ENCODE measurements around the gene RYR1.

The RYR1 gene

GRCh38 chr19:38538386-38538785 lies 104.9 kb downstream of the RYR1 start:
- H3K9me3 ChIP-seq (ENCODE audit: insufficient read depth, low read depth, low read length), result peaks cover 3% of the 10 kb centered on the region; the same call in 1 of the 2 replicates
- peak overlapping the region; percentile 36 for H3K4me2 ChIP-seq (ENCODE audit: low read depth, low read length, poor library complexity, severe bottlenecking)

GRCh38 chr19:38538793-38539528 lies 105.5 kb downstream of the RYR1 start:
- Histone ChIP-seq H4K20me1 (ENCODE audit: insufficient read depth, low read length, poor library complexity, severe bottlenecking) (no peaks in the 10 kb centered on the region), H3F3A (ENCODE audit: low read depth) (no peaks in the 10 kb centered on the region), H3K9ac (ENCODE audit: low read depth, low read length, poor library complexity, severe bottlenecking) (no peak overlapping the region), H3K36me3 (ENCODE audit: insufficient read depth, low read length) (no peaks in the 10 kb centered on the region), H3K9me3 (ENCODE audit: insufficient read depth, low read depth, low read length) (peaks cover 3% of the 10 kb centered on the region; the same call in 1 of the 2 replicates), H3K27me3 (ENCODE audit: insufficient read depth, low read length, poor library complexity, severe bottlenecking) (no peaks in the 10 kb centered on the region), H3K4me2 (ENCODE audit: low read depth, low read length, poor library complexity, severe bottlenecking) (peak overlapping the region; percentile 36), H3K4me1 (ENCODE audit: insufficient read depth, low read length, poor library complexity, severe bottlenecking) (peaks cover 9% of the 10 kb centered on the region), H3K4me3 (ENCODE audit: low read length, poor library complexity, severe bottlenecking) (no peak overlapping the region), H3K9me2 (replicated peaks; ENCODE audit: low read depth, low read length) (no peaks in the 10 kb centered on the region), H3K79me2 (ENCODE audit: insufficient read depth, low read length) (no peaks in the 10 kb centered on the region), H2AFZ (ENCODE audit: low read length) (no peak overlapping the region)
- TF ChIP-seq EZH2phosphoT487 (IDR thresholded peaks at IDR 0.05; ENCODE audit: borderline replicate concordance), result no peak
- TF ChIP-seq CTCF (conservative IDR thresholded peaks at IDR 0.05; ENCODE audit: low read length), result no peak

More at GRCh38 chr19:38538386-38538785, 104.9 kb downstream of the RYR1 start:
- Histone ChIP-seq H3K9ac (ENCODE audit: low read depth, low read length, poor library complexity, severe bottlenecking) (no peak overlapping the region), H3K4me3 (ENCODE audit: low read length, poor library complexity, severe bottlenecking) (no peak overlapping the region), H3K9me2 (replicated peaks; ENCODE audit: low read depth, low read length) (no peaks in the 10 kb centered on the region), H3K36me3 (ENCODE audit: insufficient read depth, low read length) (no peaks in the 10 kb centered on the region), H3K79me2 (ENCODE audit: insufficient read depth, low read length) (no peaks in the 10 kb centered on the region), H3F3A (ENCODE audit: low read depth) (no peaks in the 10 kb centered on the region), H4K20me1 (ENCODE audit: insufficient read depth, low read length, poor library complexity, severe bottlenecking) (no peaks in the 10 kb centered on the region), H2AFZ (ENCODE audit: low read length) (no peak overlapping the region), H3K27me3 (ENCODE audit: insufficient read depth, low read length, poor library complexity, severe bottlenecking) (no peaks in the 10 kb centered on the region), H3K4me1 (ENCODE audit: insufficient read depth, low read length, poor library complexity, severe bottlenecking) (peaks cover 9% of the 10 kb centered on the region)
- no peak for TF ChIP-seq EZH2phosphoT487 (IDR thresholded peaks at IDR 0.05; ENCODE audit: borderline replicate concordance)

- Histone ChIP-seq H3K4me3 (ENCODE audit: low read length, poor library complexity, severe bottlenecking) (no peak overlapping the region), H3K9me2 (replicated peaks; ENCODE audit: low read depth, low read length) (no peaks in the 10 kb centered on the region), H4K20me1 (ENCODE audit: insufficient read depth, low read length, poor library complexity, severe bottlenecking) (no peaks in the 10 kb centered on the region), H3K4me1 (ENCODE audit: insufficient read depth, low read length, poor library complexity, severe bottlenecking) (peaks cover 13% of the 10 kb centered on the region), H2AFZ (ENCODE audit: low read length) (no peak overlapping the region), H3K9me3 (ENCODE audit: insufficient read depth, low read depth, low read length) (peaks cover 3% of the 10 kb centered on the region; the same call in 1 of the 2 replicates), H3K9ac (ENCODE audit: low read depth, low read length, poor library complexity, severe bottlenecking) (no peak overlapping the region), H3K27me3 (ENCODE audit: insufficient read depth, low read length, poor library complexity, severe bottlenecking) (no peaks in the 10 kb centered on the region), H3K79me2 (ENCODE audit: insufficient read depth, low read length) (no peaks in the 10 kb centered on the region), H3K4me2 (ENCODE audit: low read depth, low read length, poor library complexity, severe bottlenecking) (no peak overlapping the region), H3F3A (ENCODE audit: low read depth) (no peaks in the 10 kb centered on the region), H3K36me3 (ENCODE audit: insufficient read depth, low read length) (no peaks in the 10 kb centered on the region)
- TF ChIP-seq EZH2phosphoT487 (IDR thresholded peaks at IDR 0.05; ENCODE audit: borderline replicate concordance) (no peak), CTCF (conservative IDR thresholded peaks at IDR 0.05; ENCODE audit: low read length) (no peak)
These were observed 106.3 kb downstream of the RYR1 start for GRCh38 chr19:38539751-38540150.

GRCh38 chr19:38542040-38542439 lies 108.5 kb downstream of the RYR1 start:
- Histone ChIP-seq H3K9me3 (ENCODE audit: insufficient read depth, low read depth, low read length) (no peaks in the 10 kb centered on the region), H3K4me1 (ENCODE audit: insufficient read depth, low read length, poor library complexity, severe bottlenecking) (peaks cover 14% of the 10 kb centered on the region), H3K4me3 (ENCODE audit: low read length, poor library complexity, severe bottlenecking) (no peak overlapping the region), H3K4me2 (ENCODE audit: low read depth, low read length, poor library complexity, severe bottlenecking) (no peak overlapping the region), H3F3A (ENCODE audit: low read depth) (no peaks in the 10 kb centered on the region), H4K20me1 (ENCODE audit: insufficient read depth, low read length, poor library complexity, severe bottlenecking) (no peaks in the 10 kb centered on the region), H3K9me2 (replicated peaks; ENCODE audit: low read depth, low read length) (no peaks in the 10 kb centered on the region), H3K27me3 (ENCODE audit: insufficient read depth, low read length, poor library complexity, severe bottlenecking) (no peaks in the 10 kb centered on the region), H3K9ac (ENCODE audit: low read depth, low read length, poor library complexity, severe bottlenecking) (no peak overlapping the region), H3K36me3 (ENCODE audit: insufficient read depth, low read length) (no peaks in the 10 kb centered on the region), H3K79me2 (ENCODE audit: insufficient read depth, low read length) (no peaks in the 10 kb centered on the region), H2AFZ (ENCODE audit: low read length) (no peak overlapping the region)
- TF ChIP-seq CTCF (conservative IDR thresholded peaks at IDR 0.05; ENCODE audit: low read length) (no peak), EZH2phosphoT487 (IDR thresholded peaks at IDR 0.05; ENCODE audit: borderline replicate concordance) (no peak)

Data from Loucy (cell line).